DMS153 (cell line): ENCODE results near the gene SPATS2.
"Not testable (repeated sequence)": the region's sequence is repeated elsewhere in the genome, so short reads cannot be mapped to it uniquely, and the experiment has no call there.

Experiments used
- DNase-seq: peaks from one replicate; lab custom pipeline; 2025; lab: John Stamatoyannopoulos, UW

The SPATS2 gene

DNA sequence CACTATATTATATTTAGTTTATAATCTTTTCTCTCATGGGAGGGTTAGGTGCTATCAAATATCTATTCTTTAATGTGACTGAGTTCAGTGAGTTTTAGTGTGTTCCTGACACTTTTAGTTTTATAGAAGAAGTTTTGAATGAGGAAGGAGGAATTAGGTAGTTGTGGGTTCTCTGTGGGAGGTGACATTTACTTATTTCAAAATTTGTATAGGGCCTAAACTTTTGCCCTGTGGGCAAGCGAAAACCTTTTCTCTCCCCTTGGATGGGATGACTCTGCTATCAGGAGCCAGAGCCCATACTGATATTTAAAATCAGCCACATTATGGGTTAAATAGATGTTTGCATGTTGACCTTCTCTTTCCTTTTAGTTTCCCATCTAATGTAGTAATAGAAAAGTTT is 43.6 kb downstream of the SPATS2 start:
- DNase-seq = no peak

DNA sequence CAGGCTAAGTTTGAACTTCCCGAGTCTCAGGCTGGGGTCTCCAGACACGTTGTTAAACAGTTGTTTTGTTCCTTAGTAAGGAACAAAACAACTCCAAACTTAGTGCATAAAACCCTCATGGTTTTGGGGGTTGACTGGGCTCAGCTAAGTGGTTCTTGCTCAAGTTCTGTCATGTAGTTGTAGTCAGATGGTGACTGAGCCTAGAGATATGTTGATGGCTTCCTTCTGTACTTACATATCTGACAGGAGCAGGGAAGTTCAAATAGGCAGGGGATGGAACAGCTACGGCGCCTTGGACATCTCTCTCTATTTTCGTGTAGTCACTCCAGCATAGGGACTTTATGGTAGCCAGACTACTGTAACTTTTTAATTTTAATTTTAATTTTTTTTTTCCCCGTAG is 45.7 kb downstream of the SPATS2 start:
- no peak for DNase-seq

DNA sequence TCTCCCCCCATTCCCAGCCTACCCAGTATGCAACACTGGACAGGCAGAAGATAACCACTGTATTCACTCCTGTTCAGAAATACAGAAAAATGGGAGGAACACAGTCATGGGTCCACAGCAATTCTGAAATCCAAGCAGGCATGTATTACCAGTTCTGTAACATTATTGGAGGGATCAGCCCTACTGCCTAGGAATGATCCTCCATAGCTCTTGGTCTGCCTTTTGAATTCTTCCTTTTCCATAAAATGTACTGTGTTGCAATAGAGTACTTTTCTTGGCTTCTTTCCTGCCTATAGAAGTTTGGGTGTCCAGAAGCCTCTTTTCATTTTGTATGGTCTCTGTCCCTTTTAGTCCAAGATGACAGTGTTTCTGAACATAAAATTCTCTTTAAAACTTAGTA is 46.5 kb downstream of the SPATS2 start:
- no peak for DNase-seq

DNA sequence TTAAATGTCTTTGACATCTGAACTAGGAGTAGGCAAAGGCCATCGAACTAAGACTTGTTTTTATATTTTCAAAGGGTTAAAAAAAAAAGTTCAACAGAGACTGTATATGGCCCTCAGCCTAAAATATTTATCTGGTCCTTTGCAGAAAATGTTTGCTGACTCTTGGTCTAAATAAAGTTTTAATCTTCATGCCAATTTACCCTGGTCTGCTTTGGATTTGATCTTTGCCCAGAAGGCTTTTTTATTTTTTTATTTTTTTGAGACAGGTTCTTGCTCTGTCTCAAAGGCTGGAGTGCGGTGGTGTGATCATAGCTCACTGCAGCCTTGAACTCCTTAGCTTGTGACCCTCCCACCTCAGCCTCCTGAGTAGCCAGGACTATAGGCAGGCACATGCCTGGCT is 47.1 kb downstream of the SPATS2 start:
- no peak for DNase-seq

DNA sequence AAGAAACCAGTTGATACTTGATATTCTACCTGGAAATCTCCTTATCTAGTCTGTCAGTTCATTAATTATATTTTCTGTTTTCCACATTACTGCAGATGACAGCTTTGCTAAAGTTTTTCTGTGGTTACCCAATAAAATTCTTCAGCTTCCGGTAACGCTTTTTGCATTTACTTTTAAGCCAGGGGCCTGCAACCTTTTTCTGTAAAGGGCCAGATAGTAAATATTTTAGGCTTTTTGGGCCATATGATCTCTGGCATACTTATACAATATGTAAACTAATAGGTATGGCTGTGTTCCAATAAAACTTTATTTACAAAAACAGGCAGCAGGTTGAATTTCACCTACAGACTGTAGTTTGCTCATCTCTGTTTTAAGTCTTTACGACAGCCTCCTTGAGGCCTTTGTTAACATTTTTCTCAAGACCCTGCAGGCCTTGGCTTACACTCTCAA is 48.3 kb downstream of the SPATS2 start:
- DNase-seq = no peak

DNA sequence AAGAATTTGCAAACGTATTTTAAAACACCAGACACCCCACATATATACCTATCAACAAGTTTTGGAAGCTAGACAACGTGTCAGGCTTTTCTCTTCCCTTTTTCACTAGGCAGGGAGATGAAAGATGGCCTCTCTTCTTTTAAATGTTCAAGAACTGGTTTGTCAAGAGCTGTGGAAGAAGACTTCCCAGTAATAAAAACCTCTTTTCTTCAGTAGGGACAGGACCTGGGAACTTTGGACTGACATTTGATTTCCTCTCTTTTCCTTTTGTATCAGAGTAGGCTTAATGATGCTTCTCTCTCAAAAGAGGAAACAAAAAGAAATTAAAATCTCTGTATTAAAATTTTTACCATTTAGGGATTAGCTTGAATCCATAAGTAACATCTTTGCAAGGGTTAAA is 49.6 kb downstream of the SPATS2 start:
- no peak for DNase-seq

DNA sequence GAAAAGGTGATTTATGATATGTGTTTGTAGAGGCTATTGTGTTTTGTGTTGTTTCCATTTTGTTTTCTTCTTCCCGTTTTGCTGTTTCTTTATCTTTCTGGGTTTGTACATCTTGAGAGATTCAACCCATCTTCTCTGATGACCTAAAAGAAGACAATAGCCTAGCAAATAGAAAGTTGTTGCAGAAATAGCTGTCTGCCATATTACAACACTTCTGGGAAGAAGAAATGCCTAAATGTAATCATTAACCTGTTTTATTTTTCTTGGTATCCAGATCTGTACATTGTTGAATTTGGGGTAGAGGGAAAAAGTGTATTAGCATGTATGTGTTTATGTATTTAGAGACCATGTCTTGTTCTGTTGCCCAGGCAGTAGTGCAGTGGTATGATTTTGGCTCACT is 50.3 kb downstream of the SPATS2 start:
- DNase-seq = no peak

DNA sequence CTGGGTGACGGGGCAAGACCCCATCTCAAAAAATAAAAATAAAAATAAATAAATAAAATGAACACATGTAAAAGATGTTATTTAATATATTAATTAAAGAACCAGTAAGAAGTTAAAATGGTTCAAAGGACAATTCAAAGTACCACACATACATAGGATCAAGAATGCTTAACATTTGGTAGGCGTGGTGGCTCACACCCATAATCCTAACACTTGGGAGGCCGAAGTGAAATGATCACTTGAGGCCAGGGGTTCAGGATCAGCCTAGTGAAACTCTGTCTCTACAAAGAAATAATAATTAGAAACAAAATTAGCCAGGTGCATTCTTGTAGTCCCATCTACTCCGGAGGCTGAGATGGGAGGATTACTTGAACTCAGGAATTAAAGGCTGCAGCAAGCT is 53.3 kb downstream of the SPATS2 start:
- no peak for DNase-seq

DNA sequence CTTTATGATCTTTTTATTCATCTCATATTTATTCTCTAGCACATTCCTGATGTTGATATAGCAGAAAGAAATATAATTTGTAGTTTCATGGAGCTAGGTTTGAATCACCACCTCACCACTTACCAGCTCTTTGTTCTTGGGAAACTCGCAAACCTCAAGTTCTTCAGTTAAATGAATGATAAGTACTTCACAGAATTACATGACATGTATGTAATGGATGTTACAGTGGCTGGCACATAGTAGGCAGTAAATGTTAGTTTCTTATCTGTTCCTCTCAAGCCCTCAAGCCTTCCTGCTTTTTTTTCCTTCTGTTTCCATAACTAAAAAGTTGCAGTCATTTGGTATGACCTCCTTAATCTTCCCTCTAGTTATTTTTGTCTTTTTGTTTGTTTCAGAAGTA is 54.9 kb downstream of the SPATS2 start:
- no peak for DNase-seq

DNA sequence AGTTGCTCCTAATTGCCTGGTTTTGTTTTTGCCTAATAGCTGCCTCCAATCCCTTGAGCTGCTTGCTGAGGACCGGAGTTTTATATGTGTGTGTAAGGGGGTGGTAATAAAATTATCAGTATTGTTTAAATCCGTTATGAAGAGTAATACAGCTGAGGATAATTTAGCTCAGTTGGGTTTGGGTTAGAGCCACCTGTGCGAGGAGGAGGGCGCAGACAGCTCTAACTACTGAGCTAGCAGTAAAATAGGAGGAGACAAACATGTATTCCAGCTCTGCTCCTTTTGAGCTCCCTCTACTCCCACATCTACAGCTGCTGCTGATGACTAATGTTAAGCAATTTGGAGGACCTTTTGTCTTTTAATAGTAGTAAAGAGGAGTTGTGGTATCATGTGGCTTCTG is 61.5 kb downstream of the SPATS2 start:
- no peak for DNase-seq

DNA sequence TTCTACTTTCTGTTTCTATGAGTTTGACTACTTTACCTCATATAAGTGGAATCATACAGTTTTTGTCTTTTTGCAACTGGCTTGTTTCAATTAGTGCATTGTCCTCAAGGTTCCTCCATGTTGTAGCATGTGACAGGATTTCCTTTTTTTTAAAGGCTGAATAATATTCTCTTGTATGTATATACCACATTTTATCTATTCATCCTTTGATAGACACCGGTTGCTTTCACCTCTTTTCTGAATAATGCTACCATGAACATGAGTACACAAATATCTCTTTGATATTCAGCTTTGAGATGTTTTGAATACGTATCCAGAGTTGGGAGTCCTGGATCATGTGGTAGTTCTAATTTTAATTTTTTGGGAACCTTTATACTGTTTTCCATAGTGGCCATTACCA is 65.4 kb downstream of the SPATS2 start:
- DNase-seq = no peak

DNA sequence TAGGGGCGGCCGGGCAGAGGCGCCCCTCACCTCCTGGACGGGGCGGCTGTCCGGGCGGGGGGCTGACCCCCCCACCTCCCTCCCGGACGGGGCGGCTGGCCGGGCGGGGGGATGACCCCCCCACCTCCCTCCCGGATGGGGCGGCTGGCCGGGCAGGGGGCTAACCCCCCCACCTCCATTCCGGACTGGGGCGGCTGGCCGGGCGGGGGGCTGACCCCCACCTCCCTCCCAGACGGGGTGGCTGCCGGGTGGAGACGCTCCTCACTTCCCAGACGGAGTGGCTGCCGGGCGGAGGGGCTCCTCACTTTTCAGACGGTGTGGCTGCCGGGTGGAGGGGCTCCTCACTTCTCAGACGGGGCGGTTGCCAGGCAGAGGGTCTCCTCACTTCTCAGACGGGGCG is 69.5 kb downstream of the SPATS2 start:
- not testable (repeated sequence) for DNase-seq

DNA sequence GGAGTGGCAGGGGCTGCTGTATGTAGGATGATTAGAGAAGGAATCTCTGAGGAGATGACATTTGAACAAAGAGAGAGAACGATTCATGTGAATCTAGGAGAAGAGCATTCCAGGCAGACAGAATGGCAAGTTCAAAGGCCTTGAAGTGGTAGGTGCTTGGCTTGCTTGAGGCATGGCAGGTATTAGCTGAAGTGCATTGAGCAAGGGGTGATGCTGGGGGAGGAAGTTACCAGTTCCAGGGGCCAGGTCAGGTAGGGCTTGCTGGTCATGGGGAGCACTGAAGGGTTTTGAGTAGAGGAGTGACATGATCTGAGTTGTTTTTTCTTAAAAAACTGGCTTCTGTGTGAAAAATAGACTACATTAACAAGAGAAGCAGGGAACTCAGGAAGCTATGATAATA is 71.8 kb downstream of the SPATS2 start:
- no peak for DNase-seq

DNA sequence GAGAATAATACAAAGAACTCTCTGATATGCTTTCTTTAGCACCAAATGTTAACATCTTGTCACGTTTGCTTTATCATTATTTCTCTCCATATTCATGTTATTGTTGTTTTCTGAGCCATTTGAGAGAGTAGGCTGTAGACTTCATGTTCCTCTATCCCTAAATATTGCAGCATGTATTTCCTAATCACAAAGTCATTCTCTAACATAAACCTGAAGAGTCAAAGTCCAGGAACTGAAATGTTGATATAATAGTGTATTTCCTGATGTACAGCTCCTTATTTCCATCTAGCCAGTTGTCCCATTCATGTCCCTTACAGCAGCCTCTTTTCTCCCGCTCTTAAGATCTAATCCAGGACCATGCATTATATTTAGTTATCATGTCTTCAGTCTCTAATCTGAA is 72.8 kb downstream of the SPATS2 start:
- DNase-seq = no peak

DNA sequence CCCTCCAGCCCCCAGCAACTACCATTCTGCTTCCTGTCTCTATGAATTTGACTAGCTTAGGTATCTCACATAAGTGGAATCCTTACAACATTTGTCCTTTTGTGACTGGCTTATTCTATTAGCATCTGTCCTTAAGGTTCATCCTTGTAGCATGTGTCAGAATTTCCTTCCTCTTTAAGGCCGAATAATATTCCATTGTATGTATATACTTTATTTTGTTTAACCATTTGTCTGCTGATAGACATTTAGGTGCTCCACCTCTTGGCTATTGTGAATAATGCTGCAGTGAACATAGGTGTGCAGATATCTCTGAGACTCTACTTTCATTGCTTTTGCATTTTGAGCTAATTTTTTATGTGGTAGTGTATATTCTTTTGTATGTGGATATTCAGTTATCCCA is 75.7 kb downstream of the SPATS2 start:
- no peak for DNase-seq

DNA sequence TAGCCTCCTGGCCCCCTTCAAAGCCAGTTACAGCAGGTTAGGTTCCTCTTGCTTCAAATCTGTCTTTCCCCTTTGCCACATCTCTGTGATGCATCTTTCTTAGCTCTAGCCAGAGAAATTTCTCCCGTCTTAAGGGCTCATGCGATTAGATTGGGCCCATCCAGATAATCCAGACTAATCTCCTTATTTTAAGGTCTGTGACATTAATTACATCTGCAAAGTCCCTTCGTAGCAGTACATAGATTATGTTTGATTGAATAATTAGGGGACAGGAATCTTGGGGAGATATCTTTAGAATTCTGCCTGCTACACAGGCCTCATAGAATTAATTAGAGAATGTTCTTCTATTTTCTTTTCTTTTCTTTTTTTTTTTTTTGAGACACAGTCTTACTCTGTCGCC is 79.3 kb downstream of the SPATS2 start:
- no peak for DNase-seq

DNA sequence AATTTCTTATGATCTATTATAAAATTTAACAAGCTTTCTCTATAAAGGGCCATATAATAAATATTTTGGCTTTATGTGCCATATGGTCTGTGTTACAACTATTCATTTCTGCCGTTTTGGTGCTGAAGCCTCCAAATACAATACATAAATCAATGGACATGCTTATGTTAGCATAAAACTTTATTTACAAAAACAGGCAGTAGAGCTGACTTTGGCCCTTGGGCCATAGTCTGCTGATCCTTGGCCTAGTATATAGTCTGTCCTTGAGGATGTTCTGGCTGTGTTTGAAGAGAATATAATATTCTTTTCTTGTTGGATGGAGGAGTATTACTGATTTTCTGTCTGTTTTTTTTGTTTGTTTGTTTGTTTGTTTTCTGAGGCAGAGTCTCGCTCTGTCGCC is 81.6 kb downstream of the SPATS2 start:
- DNase-seq = no peak

DNA sequence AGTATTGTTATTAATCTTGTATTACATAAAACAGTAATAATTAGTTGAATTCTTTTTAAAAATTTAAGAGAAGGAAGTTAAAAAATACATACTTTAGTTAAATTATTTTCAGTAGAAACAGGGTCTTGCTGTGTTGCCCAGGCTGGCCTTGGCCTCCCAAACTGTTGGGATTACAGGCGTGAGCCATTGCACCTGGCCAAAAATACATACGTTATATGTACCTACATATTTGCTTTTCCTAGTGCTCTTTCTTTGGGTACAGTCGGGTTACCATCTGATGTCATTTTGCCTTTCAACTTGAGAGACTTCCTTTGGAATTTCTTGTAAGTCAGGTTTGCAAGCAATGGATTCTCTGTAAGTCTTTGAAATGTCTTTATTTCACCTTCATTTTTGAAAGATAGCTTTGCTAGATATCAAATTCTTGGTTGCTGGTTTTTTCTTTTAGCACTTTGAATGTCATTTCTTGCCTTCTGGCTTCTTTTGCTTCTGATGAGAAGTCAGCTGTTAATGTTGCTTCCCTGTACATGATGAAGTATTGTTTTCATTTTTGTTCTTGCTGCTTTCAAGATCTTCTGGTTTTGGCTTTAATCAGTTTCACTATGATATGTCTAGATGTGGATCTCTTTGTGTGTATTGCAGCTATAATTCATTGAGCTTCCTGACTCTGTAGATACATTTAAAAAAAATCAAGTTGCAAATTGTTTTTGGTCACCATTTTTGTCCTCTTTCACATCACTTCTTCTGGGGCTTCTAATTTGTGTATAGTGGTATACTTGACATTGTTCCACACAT is 84.4 kb downstream of the SPATS2 start:
- no peak for DNase-seq

DNA sequence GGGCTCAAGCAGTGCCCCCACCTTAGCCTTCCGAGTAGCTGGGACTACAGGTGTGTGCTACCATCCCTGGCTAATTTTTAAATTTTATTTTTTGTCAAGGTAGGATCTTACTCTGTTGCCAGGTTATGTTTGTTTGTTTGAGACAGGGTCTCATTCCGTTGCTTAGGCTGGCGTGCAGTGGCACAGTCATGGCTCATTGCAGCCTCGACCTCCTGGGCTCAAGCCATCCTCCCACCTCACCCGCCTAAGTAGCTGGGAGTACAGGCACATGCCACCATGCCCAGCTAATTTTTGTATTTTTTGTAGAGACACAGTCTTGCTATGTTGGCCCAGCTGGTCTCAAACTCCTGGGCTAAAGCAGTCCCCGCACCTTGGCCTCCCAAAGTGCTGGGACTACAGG is 88.2 kb downstream of the SPATS2 start:
- no peak for DNase-seq

DNA sequence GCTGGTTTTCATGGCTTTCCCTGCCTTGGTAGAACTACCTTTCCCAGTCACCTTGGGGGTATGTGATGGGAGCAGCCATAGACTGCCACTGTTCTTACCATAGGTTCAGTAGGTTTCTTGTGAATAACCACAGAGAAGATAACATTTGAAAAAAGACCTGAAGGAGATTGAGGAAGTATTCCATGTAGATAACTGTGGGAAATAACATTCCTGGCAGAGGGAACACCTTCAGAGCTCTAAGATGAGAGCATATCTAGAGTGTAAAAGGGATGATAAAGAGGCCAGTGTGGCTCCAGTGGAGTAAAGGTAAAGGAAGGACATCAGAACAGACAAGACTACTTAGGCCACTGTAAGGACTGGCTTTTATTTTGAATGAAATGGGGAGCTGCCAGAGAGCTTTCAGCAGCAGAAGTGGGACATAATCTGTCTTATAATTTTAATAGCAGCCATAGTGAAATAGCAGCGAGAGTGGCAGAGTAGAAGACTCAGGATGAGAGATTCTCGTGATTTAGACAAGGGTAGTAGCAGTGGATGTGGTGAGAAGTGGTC is 88.9 kb downstream of the SPATS2 start:
- no peak for DNase-seq

DNA sequence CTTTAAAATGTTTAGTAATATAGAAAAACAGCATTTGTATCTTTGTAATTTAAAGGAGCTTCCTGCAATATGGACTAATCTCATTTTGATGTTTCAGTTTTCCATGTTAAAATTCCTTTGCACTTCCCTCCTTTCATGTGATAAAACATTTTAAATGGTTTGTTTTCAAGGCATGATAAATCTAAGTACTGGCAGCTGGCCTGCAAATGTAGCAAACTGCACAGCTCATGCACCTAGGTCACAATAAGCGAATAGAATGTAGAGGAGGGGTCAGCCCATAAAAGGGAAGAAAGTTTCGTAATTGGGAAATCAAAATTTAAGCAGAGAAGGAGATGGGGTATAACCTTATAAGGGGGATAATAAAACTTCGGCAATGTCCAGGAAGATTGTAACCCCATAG is 91.6 kb downstream of the SPATS2 start:
- DNase-seq = no peak

DNA sequence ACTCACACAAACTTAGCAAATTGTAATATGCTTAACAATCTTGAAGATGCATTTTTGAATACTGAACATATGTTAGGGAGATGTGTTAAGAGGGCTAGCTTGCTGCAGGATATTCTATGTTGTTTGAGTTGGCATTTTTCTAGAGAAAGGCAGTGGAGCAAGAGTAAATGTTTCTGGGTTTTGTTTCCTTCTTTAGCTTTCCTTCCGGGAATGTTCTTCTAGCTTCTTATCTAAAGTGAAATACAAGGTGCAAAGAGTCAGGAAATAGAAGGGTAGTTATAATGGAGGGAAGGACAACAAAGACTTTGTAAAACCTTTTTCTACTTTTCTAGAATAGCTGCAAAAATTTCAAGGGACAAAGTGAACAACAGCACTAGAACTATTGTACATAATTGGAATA is 94.0 kb downstream of the SPATS2 start:
- no peak for DNase-seq

DNA sequence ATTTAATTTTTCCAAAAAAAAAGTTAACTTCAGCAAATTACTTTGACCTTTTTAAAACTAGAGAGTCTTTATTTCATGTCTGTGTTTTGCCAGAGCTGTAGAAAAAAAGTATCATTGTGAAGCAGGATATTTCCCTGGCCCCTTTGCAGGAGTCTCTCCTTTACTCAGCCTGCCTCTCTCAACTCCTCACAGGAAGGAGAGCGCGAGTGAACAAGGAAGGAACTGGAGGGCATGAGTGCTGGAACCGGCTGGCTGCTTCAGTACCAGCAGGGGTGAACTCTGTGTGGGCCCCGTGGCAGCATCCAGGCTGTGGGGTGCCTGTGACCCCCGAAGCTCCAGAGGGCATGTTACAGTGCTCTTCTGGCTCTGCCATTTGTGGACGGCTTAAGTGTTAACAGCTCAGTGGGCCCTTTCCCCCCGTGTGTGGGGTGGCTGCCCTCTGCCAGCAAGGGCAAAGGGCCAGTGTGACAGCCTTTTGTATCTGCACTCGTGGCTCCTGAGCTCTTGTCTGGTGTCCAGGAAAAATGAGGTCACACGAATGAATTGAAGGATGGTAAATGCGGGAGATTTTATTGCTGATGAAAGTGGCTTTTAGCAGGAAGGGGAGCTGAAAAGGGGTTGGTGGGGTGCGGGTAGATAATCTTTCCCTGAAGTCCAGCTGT is 95.0 kb downstream of the SPATS2 start:
- no peak for DNase-seq

DNA sequence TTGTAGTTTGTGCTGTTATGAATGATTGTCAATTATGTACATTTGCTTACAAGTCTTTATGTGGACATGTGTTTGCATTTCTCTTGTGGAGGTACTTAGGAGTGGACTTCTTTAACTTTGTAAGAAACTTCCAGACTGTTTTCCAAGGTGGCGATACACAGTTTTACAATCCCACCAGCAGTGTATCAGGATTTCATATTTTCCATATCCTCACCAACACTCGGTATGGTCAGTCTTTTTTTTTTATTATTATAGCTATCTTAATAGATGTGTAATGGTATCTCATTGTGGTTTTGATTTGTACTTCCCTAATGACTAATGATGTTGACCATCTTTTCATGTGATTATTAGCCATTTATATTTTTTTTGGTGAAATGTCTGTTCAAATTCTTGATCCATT is 97.9 kb downstream of the SPATS2 start:
- no peak for DNase-seq
